GM21619 (cell line): ENCODE results near the gene TRIM46.

ENCODE experiments used
- ATAC-seq: cut with Tn5 transposase; IDR thresholded peaks from one replicate; pipeline ENCODE4 v1.9.1; 2021; ENCODE audit not compliant: unreplicated experiment

Gene TRIM46

GRCh38 chr1:155170806-155171205 lies 2.8 kb upstream of the TRIM46 start:
- ATAC-seq, result no peak

- ATAC-seq, result no peak
Measured at GRCh38 chr1:155171836-155172731, 1.6 kb upstream of the TRIM46 start.

- peak; percentile 73 for ATAC-seq
Measured at GRCh38 chr1:155172732-155173477, 744 bp upstream of the TRIM46 start, which contains the start of gene KRTCAP2. Gene KRTCAP2, minus strand, starts transcription at chr1:155173304. Its CDS starts 80 bp downstream, at chr1:155173224.

- ATAC-seq, result no peak
Measured at GRCh38 chr1:155174324-155175280, 953 bp downstream of the TRIM46 start.

- no peak for ATAC-seq
Measured at GRCh38 chr1:155175281-155175926, 1.8 kb downstream of the TRIM46 start.

GRCh38 chr1:155175927-155176371 lies 2.3 kb downstream of the TRIM46 start:
- ATAC-seq, result no peak

GRCh38 chr1:155176544-155177071 lies 3.0 kb downstream of the TRIM46 start:
- no peak for ATAC-seq

GRCh38 chr1:155177192-155177917 lies 3.7 kb downstream of the TRIM46 start:
- ATAC-seq, result no peak

GRCh38 chr1:155177918-155178281 lies 4.3 kb downstream of the TRIM46 start:
- no peak for ATAC-seq

GRCh38 chr1:155178441-155179111 lies 4.9 kb downstream of the TRIM46 start:
- ATAC-seq, result no peak

- ATAC-seq, result no peak
Measured at GRCh38 chr1:155179112-155180031, 5.7 kb downstream of the TRIM46 start.

GRCh38 chr1:155181371-155182051 lies 7.9 kb downstream of the TRIM46 start:
- no peak for ATAC-seq

GRCh38 chr1:155182052-155182550 lies 8.5 kb downstream of the TRIM46 start:
- ATAC-seq, result no peak

GRCh38 chr1:155183775-155184221 lies 10.1 kb downstream of the TRIM46 start:
- no peak for ATAC-seq

- ATAC-seq, result no peak
Measured at GRCh38 chr1:155184351-155184811, 10.7 kb downstream of the TRIM46 start.

- peak; percentile 79 for ATAC-seq
Measured at GRCh38 chr1:155184835-155185782, 11.5 kb downstream of the TRIM46 start.
